Measurements from ENCODE around the gene GABRG3. TPM values are rescaled to one million over a fixed set of nuclear protein-coding genes. Genes with fewer than 3 reads are reported as not detected.

Gene GABRG3
- total and polyA plus RNA-seq, 2 of the 4 experiments (the other 2 are of a cell fraction), result not detected

DNA sequence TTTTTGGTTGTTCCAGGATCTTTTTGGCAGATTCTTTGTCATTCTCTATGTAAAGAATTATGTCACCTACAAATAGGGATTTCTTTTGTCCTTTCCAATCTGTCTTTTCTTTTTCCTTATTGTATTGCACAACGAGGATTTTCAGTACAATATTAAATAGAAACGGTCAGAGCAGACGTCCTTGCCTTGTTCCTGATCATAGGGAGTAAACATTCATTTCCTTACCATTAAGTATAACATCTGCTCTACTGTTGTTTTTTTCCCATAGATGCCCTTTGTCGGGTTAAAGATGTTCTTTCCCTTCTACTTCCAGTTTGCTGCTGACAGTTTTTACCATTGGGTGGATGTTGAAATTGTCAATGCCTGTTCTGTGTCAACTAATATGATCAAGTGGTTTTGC, 599.8 kb downstream of the GABRG3 start:
- no peak overlapping the region for H3K27ac ChIP-seq (ENCODE audit: insufficient read depth, low read length)
- ChIA-PET POLR2A (ENCODE audit: unreplicated experiment) (no interaction called here), CTCF (no interaction called here)
- H2BK15ac ChIP-seq (ENCODE audit: low read depth, low read length), result no peak overlapping the region
- no peaks in the 10 kb centered on the region for H3K79me1 ChIP-seq (ENCODE audit: low read depth in 1 of 2, low read length in 2 of 2)
- no peak overlapping the region for H3K9ac ChIP-seq (ENCODE audit: low read depth, low read length)
- H3K56ac ChIP-seq (ENCODE audit: extremely low read depth, insufficient read depth, low read length), result no peak overlapping the region
- H2AK5ac ChIP-seq (ENCODE audit: low read depth, low read length), result no peak overlapping the region
- no TSS peak for BruUV-seq (replicated peaks)
- H2BK120ac ChIP-seq (ENCODE audit: low read depth, low read length), result no peak overlapping the region
- H3K4me2 ChIP-seq (ENCODE audit: low read depth, low read length), result no peak overlapping the region
- H3K36me3 ChIP-seq (ENCODE audit: control insufficient read depth, insufficient read depth, low read length), result no peaks in the 10 kb centered on the region
- no peak overlapping the region for H3K14ac ChIP-seq (replicated peaks; ENCODE audit: low read depth, low read length)
- in situ Hi-C loops (cut with MboI; ENCODE audit: low sequenced_read_pairs) (no loop called here), intact Hi-C loops (cut with micrococcal nuclease) (no loop called here), dilution Hi-C loops (cut with HindIII; ENCODE audit: low sequenced_read_pairs, unreplicated experiment) (no loop called here)
- H4K20me1 ChIP-seq (ENCODE audit: insufficient read depth, low read length), result no peaks in the 10 kb centered on the region
- no peak overlapping the region for H3K4ac ChIP-seq (ENCODE audit: low read depth, low read length)
- peaks cover 16% of the 10 kb centered on the region for H3K9me3 ChIP-seq (ENCODE audit: control insufficient read depth, insufficient read depth, low read length)
- no peak overlapping the region for H2BK20ac ChIP-seq (ENCODE audit: low read depth, low read length)
- no peak overlapping the region for H4K5ac ChIP-seq (ENCODE audit: low read depth, low read length)
- no peaks in the 10 kb centered on the region for H3K9me1 ChIP-seq (ENCODE audit: insufficient read depth, low read length)
- no peak overlapping the region for H2AK9ac ChIP-seq (replicated peaks; ENCODE audit: low read depth, low read length, poor library complexity)
- no peaks in the 10 kb centered on the region for H3K4me1 ChIP-seq (ENCODE audit: control insufficient read depth, insufficient read depth, low read length)
- no peak for ATAC-seq (ENCODE audit: low read depth)
- H3K18ac ChIP-seq (ENCODE audit: low read depth, low read length), result no peak overlapping the region
- H3K4me3 ChIP-seq (ENCODE audit: insufficient read depth, low read depth, low read length), result no peak overlapping the region
- TF ChIP-seq RCOR1 (IDR thresholded peaks at IDR 0.05; ENCODE audit: insufficient replicate concordance, low read length) (no peak), FOS (IDR thresholded peaks at IDR 0.05; ENCODE audit: low read depth, low read length) (no peak), BHLHE40 (IDR thresholded peaks at IDR 0.05; ENCODE audit: low read depth, low read length) (no peak)
- TF ChIP-seq, protein P1, sequence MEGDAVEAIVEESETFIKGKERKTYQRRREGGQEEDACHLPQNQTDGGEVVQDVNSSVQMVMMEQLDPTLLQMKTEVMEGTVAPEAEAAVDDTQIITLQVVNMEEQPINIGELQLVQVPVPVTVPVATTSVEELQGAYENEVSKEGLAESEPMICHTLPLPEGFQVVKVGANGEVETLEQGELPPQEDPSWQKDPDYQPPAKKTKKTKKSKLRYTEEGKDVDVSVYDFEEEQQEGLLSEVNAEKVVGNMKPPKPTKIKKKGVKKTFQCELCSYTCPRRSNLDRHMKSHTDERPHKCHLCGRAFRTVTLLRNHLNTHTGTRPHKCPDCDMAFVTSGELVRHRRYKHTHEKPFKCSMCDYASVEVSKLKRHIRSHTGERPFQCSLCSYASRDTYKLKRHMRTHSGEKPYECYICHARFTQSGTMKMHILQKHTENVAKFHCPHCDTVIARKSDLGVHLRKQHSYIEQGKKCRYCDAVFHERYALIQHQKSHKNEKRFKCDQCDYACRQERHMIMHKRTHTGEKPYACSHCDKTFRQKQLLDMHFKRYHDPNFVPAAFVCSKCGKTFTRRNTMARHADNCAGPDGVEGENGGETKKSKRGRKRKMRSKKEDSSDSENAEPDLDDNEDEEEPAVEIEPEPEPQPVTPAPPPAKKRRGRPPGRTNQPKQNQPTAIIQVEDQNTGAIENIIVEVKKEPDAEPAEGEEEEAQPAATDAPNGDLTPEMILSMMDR (conservative IDR thresholded peaks at IDR 0.05; ENCODE audit: low read depth, low read length), result no peak
- no peak for DNase-seq
- no peak overlapping the region for H3K23ac ChIP-seq (ENCODE audit: low read depth, low read length)
- no peak overlapping the region for H2BK5ac ChIP-seq (ENCODE audit: low read depth, low read length, poor library complexity, severe bottlenecking)
- no peaks in the 10 kb centered on the region for H3K27me3 ChIP-seq (ENCODE audit: control insufficient read depth, insufficient read depth, low read length)
- no CpG with 5 or more reads among the region's 4 CpGs for WGBS, 2 experiments (ENCODE audit: extremely low coverage in 2 of 2, insufficient read length in 1 of 2)
- no peak overlapping the region for H4K8ac ChIP-seq (ENCODE audit: low read depth in 2 of 2, low read length in 2 of 2)
- H4K91ac ChIP-seq (ENCODE audit: insufficient read depth, low read depth, low read length), result no peak overlapping the region
- H2AFZ ChIP-seq (replicated peaks; ENCODE audit: low read length, poor library complexity), result no peak overlapping the region

Measured in IMR-90 (cell line).